ENCODE measurements around the gene ERCC6L2.

Gene ERCC6L2, protein sequence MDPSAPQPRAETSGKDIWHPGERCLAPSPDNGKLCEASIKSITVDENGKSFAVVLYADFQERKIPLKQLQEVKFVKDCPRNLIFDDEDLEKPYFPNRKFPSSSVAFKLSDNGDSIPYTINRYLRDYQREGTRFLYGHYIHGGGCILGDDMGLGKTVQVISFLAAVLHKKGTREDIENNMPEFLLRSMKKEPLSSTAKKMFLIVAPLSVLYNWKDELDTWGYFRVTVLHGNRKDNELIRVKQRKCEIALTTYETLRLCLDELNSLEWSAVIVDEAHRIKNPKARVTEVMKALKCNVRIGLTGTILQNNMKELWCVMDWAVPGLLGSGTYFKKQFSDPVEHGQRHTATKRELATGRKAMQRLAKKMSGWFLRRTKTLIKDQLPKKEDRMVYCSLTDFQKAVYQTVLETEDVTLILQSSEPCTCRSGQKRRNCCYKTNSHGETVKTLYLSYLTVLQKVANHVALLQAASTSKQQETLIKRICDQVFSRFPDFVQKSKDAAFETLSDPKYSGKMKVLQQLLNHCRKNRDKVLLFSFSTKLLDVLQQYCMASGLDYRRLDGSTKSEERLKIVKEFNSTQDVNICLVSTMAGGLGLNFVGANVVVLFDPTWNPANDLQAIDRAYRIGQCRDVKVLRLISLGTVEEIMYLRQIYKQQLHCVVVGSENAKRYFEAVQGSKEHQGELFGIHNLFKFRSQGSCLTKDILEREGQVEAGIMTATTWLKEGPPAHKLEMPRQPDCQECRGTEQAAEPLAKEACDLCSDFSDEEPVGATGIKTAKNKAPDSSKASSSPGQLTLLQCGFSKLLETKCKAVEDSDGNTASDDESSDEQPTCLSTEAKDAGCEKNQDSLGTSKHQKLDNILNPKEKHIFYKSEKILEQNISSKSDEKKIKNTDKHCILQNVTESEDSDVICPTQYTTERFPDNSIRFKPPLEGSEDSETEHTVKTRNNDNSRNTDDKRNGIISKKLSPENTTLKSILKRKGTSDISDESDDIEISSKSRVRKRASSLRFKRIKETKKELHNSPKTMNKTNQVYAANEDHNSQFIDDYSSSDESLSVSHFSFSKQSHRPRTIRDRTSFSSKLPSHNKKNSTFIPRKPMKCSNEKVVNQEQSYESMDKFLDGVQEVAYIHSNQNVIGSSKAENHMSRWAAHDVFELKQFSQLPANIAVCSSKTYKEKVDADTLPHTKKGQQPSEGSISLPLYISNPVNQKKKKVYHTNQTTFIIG (N-terminal part only)

DNA sequence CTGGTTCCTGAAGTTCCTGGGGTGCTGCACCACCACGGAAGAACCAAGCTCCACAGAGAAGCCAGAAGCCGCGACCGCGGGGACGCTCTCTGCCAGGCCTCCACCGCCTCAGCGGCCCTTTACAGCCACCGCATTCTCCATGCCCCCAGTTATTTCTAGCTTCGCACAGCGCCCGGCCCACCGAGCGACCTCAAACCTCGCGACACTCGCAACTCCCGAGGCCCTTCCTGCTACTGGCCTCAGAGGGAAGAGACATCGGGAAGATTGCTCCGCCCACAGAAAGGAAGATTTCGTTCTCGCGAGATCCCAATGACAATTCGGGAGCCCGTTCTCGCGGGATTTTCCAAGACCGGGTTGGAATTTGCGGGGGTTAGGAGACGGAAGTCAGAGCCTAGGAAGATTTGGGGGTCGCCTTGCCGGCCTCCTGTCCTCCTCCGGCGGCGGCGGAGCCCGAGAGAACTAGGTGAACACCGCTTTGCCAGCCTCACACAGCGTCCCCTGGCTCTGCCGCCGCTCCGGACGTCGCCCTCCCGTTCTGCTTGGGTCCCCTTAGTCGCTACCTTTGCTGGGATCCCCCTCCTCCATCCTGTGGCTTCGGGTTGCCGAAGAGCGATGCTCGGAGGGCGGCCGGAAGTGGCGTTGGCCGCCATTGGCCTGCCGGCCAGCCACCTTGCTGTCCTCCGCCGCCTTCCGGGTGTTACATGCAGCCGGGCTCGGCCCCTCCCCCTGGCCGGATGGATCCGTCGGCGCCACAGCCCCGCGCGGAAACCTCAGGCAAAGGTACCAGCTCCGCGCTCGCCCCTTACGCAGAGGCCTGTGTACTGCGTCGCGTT is at the start of gene ERCC6L2:
Gene ERCC6L2, plus strand, starts transcription at position 387 of the 833 bp plus-strand sequence. Its CDS starts 348 bp downstream, at position 735.
- DNase-seq (ENCODE audit: low read depth, low spot score): peak; percentile 85
- H3K27ac ChIP-seq: no peak within 1 kb of the TSS

DNA sequence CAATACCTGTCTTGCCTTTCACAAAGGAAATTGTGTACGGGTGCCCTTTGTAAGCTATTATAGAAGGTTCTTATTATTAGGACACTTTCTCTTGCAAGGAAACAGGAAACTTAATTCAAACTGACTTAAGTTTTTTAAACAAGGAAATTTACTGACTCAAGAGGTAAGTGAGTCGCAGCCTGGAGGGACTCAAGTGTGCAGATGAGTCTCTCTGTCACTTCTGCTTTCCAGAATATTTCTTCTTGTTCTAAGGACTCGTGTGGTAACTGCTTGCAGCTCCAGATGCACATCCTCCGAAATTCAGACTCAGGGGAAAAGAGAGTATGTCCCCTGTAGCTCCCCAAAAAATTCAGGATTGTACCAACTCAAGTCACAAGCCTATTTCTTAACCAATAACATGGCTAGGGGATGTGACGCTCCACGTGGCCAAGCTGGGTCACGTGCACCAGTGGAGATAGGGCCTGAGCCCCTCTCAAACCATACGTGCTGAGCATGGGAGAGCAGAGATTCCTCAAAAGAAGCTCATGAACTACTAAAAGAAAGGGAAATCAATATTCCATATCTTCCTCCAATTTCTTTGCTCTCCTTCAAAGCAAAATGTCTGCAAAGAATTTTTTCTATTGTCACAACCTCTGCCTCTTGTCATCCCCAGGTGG is 49.2 kb upstream of the ERCC6L2 start:
- no peak overlapping the region for H3K27ac ChIP-seq
- DNase-seq (ENCODE audit: low read depth, low spot score): no peak

DNA sequence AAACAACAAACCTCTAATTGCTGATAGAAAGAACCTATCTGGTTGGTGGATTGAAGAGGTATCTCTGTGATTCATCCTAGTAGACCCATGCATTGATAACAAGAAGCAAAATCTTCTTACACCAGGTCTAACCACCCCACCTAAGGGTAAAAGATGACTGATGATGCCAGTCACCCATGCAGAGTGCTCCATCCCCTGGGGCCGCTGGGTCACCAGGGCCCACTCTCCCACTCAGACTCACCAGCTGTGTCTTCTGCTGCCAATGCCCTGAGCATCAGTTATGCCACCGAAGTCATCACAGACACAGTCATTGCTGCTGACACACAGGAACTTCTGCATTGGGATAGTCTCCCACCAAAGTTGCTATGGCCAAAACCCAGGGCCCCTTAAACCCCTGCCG is 44.7 kb upstream of the ERCC6L2 start:
- H3K27ac ChIP-seq: no peak overlapping the region
- no peak for DNase-seq (ENCODE audit: low read depth, low spot score)

DNA sequence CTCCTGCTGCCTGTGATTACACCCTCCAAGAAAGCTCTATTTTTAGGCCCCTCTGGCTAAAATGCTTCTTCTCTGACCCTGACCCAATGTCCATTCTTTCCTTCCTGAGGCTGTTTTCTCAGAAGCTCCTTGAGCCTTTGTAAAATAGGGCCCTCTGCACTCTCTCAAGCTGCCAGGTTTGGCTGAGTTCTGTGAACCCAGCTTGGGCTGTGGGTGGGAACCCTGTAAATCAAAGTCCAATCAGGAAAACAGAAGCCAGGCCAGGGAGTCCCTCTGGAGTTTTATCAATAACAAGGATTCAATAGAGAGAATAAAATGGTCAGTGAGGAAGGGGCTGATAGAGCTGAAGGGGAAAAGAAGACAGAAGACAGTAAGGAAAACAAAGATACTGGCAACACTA is 43.7 kb upstream of the ERCC6L2 start:
- H3K27ac ChIP-seq: no peak overlapping the region
- no peak for DNase-seq (ENCODE audit: low read depth, low spot score)

DNA sequence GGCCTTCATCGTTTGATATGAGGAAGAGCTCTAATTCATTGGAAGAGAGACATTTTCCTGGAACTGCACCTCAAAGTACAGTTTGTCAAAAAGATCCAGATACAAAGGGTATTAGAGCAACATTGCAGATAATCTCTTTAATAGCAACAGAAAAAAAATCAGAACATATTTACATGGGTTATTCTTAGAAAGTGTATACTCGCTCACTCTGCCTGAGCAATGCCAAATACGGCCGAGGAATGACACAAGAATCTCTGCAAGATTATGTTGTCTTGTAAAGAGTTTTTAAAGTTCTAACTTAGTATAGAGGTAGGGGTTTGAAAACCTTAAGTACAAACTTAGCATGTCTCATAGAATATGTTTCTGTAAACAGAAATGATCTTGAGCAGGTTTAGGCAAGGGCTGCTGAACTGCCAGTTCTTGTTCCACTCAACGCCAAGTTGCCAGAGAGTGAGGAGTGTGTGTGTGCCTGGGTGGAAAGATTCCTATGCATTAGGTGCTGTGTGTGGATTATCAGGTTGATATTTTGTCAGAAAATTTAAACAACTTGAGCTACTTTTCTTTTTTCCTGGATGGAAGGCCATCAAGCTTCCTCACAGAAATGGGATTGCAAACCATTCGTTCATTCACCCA is 41.8 kb upstream of the ERCC6L2 start:
- DNase-seq (ENCODE audit: low read depth, low spot score): no peak

DNA sequence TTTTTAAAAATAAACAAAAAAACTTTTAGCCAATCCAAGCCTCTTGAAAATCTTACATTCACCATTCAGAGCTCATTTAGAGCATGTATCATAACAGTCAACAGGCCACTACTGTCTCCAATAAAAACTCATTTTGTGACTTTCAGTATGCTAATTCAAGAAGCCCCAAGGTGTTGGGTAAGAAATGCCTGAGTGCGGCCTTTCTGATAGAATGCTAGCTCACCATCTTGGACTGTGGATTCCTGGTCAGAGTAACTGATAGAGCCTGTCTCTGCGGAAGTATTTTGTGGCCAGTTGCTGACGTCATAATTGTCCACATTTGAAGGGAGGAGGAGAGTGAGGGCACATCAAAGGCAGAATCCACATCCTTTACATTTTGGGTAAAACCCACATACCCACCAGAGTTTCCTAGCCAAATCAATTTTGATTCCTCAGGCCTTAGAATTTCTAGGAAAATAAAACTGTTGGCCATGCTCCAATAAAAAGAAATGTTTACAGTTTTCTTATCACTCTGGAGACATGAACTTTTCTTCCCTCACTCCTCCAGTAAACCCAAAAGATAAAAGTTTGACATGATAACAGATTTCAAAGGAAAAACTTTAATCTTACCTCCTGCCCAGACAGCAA is 41.1 kb upstream of the ERCC6L2 start:
- no peak overlapping the region for H3K27ac ChIP-seq
- DNase-seq (ENCODE audit: low read depth, low spot score): no peak

More for the DNA sequence above, 41.8 kb upstream of the ERCC6L2 start:
- H3K27ac ChIP-seq: no peak overlapping the region

DNA sequence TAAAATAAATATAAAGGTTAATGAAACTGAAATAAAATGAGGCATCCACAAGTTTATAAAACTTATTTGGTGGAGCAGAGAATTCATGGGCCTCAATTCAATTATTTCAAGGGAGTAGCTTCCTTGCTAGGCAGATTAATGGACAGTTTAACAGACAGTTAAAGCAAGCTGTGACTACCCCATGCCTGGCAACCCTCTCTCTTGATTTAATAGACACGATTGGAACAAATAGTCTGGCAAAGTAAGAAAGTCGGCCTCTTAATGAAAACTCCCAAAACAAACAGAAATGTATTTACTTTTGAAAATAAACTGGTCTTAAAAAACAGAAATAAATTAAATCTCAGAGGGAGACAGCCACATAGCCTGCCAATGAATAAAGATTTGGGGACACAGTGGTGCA is 40.1 kb upstream of the ERCC6L2 start:
- no peak for DNase-seq (ENCODE audit: low read depth, low spot score)
- no peak overlapping the region for H3K27ac ChIP-seq

DNA sequence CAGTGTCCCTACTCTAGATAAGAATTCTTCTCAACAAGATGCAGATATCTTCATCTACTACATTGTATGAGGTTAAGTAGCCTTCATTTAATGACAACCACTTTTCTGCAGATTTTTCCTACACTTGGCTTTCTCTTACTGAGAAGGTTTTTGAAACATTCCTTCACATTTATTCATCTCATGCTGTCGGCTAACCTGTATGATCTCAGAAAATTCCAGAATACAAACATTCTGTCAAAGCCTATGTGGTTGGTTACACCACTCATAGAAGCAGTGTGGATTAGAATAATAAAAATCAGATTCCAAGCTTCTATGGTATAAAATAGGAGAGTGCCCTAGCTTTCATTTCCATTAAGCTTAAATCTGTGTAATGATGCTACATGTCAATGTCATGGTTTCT is 39.4 kb upstream of the ERCC6L2 start:
- DNase-seq (ENCODE audit: low read depth, low spot score): no peak
- H3K27ac ChIP-seq: no peak overlapping the region

DNA sequence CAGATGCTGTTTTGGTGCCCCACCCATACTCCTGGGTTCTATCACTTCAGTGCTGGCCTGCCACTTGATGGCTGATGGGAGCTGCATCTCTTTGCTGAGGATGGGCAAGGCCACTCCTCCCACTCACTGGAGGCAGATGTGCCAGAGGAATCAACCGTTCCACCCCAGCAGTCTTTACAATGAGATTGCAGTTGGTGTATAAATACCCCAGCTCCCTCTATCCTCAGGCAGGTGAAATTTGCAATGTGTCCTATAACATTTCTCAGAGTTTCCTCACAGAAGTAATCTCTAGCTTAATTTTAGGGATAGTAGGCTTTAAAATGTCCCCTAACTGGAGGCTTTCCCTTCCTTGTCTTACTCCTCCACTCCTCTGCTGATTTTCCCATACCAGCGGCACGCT is 36.5 kb upstream of the ERCC6L2 start:
- no peak overlapping the region for H3K27ac ChIP-seq
- no peak for DNase-seq (ENCODE audit: low read depth, low spot score)

DNA sequence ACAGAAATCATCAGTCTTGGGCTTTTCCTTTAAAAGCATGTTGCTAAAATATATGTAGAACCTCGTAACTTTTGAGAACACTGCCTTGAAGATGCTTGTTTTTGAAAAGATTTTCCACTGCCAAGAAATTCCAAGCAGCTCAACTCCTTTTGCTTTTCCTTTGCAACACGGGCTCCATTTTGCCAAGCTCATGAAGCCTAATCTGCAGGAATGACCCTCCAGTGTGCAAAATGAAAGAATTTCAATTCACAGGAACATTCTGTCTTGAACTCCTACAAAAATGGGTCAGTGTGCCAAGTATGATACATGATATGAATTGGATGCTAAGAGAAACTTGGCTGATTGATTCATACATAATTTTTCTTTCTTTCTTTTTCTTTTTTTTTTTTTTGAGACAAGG is 35.4 kb upstream of the ERCC6L2 start:
- no peak for DNase-seq (ENCODE audit: low read depth, low spot score)
- H3K27ac ChIP-seq: no peak overlapping the region

DNA sequence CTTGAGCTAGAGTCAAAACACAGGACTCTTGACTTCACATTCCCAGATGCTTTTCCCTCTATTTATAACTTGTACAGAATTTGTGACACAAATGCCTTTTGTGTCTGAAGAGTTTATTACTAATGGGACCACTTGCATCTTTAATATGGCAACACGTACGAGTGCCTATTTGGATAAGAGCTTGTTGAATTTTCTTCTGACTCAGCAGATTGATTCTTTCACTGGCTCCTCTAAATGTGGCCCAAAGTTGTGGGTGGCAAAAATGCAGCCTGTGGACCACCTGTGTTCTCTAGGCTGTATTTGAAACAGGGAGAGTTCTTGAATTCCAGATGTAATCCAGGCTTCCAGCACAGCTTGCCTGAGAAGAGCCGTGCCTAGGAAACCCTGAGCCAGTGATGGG is 34.1 kb upstream of the ERCC6L2 start:
- H3K27ac ChIP-seq: no peak overlapping the region
- no peak for DNase-seq (ENCODE audit: low read depth, low spot score)

DNA sequence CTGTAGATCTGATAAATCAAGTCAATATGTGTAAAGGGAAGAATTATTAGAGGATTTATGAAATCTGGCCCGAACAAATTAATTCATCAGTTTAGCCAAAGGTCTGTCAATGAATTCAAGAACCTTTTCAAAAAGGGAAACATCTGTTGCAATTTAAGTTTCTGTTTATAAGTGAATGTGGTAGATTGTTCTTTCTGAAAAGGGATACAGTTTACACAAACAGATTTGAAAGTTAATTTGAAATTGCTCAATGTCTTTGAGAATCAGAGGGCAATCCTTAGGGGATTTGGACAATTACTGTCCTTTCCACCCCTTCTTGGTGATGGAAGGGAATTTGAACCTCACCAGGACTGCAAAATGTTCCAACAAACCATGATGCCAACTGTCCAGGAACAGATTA is 29.7 kb upstream of the ERCC6L2 start:
- H3K27ac ChIP-seq: no peak overlapping the region
- DNase-seq (ENCODE audit: low read depth, low spot score): no peak

DNA sequence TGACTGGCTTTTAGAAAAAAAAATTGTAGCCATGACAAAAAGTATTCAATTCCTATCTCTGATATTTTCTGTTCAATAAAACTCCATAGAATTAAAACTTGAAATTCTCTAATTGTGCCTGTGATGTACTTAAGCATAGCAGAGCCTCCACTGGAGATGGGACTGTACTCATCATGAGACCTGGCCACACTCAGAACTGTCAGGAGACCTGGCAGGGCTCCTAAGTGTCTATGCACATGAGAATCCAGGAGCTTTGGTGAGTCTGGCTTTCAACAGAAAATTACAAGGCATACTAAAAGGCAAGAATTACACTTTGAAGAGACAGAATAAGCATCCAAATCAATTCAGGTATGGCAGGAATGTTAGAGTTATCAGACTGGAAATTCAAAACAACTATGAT is 26.7 kb upstream of the ERCC6L2 start:
- no peak for DNase-seq (ENCODE audit: low read depth, low spot score)
- H3K27ac ChIP-seq: no peak overlapping the region

DNA sequence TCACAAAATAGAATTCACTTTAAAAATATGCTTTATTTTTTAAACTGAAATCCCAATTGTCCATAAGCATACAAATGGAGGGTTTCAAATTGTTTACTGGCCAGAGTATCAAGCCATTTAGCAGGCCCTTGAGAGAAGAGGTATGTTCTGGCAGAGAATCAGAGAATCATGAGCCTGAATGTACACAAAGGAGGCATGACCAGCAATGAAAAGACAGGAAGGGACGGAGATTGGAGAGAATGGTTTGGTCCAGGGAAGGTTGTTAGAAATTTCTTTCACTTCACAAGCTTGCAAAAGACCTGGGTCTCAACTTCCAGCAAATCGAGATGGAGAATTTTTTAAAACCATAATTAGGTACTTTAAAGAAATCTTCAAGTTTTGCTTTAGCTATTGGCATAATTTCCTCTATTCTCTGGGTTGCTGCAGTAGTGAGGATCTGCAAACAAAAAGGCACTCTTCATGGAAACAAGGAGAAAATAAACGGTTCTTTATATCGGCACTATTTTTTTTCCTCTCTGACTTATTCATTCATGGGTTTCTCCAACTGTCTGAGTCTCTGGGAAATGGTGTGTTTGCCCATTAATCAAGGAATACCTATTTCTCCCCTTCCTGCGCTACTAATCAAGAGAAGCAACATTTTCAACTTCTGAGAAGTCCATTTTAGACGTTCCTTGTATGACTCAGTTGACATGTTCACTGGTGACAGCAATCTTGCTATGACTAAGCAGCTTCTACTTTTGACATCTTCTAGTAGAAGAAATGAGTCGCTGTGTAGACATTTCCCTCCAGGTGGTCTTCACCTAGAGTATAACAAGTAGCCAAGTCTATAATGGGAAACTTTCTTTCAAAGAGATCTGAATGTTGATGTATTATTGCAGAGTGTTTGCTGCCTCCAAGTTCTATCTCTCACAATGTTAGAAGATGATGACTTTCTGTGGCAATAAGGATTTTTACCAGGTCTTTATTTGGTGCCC is 23.1 kb upstream of the ERCC6L2 start:
- peak overlapping the region; percentile 16 for H3K27ac ChIP-seq
- DNase-seq (ENCODE audit: low read depth, low spot score): peak; percentile 48

DNA sequence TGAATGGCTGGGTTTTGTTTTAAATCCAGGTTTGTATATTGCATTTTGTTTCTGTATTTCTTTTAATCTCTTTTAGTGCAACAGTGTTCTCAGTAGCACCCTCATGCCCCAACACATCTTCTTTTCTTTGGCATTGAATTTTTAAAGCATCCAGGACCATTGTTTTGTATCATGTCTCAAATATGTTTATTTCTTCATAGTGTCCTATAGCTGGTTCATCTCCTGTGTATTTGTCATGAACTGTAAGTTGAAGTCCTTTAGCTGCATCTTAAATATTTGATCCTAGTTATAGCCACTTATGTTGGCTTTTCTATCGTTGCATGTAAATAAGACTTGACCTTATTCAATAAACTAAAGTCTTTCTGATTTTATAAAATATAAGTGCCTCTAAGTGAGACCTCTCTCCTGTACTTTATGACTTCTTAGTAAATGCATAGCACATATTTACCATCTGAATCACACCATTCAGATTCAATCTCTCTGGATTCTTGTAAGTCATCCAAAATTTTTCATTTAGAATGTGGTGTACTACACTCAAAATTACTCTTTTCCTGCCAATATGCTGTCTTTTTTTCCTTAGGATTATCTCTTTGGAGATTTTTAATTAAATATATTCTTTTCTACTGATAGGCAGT is 21.0 kb upstream of the ERCC6L2 start:
- H3K27ac ChIP-seq: no peak overlapping the region
- DNase-seq (ENCODE audit: low read depth, low spot score): no peak

DNA sequence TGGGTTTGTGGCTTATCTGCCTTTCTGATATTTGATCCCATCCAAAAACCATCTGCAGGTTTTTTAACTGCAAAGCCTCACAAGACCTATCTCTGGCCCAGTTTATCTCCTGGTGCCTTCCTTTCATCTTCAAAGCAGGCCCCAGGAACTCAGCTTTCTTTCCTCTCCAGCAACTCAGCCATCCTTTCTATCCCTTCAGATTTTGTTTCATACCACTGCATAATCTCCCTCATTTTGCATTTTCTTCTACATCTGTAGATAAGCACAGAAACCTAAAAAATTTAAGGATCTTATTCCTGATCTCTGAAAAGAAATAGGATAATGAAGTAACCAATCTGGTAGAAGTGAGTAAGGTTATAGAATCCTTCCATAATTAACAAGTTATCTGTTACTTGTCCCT is 19.5 kb upstream of the ERCC6L2 start:
- no peak overlapping the region for H3K27ac ChIP-seq
- no peak for DNase-seq (ENCODE audit: low read depth, low spot score)

DNA sequence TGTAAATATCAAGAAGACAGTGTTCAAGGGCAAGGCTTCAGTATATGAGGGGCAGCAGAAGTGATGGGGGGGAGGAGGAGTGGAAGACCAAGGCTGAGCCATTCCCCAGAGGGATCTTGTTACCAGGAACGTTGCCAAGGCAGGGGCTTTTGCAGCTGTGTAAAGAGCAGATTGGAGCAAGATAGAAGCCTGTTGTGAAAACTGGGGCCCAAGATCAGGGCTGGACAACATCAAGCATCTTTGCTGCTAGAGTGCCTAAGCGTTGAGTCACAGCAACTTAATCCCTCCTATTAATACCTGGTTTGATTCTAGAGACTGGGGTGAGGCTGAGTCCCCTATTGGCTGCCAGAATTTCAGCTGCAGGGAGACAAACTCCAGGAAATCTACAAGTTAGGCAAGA is 18.4 kb upstream of the ERCC6L2 start:
- peak; percentile 12 for DNase-seq (ENCODE audit: low read depth, low spot score)
- no peak overlapping the region for H3K27ac ChIP-seq

Data from epithelial cell of prostate (primary cell).